ENCODE measurements around the gene CCDC27. TPM values are rescaled to one million over a fixed set of nuclear protein-coding genes. Genes with fewer than 3 reads are reported as not detected.

The CCDC27 gene
- total RNA-seq, 1 experiment from 2014 or later = not detected

GRCh38 chr1:3787745-3788605 lies 35.7 kb downstream of the CCDC27 start:
- Histone ChIP-seq H3K9me2 (replicated peaks; ENCODE audit: low read length) (no peaks in the 10 kb centered on the region), H3K27me3 (ENCODE audit: low read length) (no peaks in the 10 kb centered on the region), H3K4me3 (ENCODE audit: low read length) (no peak overlapping the region), H3K9ac (ENCODE audit: low read length) (no peak overlapping the region), H4K20me1 (ENCODE audit: low read length) (peaks cover 24% of the 10 kb centered on the region), H3K36me3 (ENCODE audit: low read depth, low read length) (peaks cover 46% of the 10 kb centered on the region), H3K79me2 (ENCODE audit: low read length) (peaks cover 59% of the 10 kb centered on the region), H3K4me1 (ENCODE audit: insufficient read depth, low read length) (no peaks in the 10 kb centered on the region), H3K4me2 (ENCODE audit: low read length) (no peak overlapping the region), H3F3A (ENCODE audit: low read length, unreplicated experiment) (no peaks in the 10 kb centered on the region), H2AFZ (ENCODE audit: low read length) (no peak overlapping the region), H3K27ac (ENCODE audit: low read length) (no peak overlapping the region), H3K9me3 (ENCODE audit: low read length) (no peaks in the 10 kb centered on the region)
- no TSS peak for BruUV-seq (replicated peaks)
- DNase-seq (no peak), ATAC-seq (no peak)
- POLR2A ChIA-PET (ENCODE audit: unreplicated experiment) = no interaction called here
- TF ChIP-seq EZH2phosphoT487 (IDR thresholded peaks at IDR 0.05; ENCODE audit: borderline replicate concordance, low read length) = no peak
- TF ChIP-seq, protein P1, sequence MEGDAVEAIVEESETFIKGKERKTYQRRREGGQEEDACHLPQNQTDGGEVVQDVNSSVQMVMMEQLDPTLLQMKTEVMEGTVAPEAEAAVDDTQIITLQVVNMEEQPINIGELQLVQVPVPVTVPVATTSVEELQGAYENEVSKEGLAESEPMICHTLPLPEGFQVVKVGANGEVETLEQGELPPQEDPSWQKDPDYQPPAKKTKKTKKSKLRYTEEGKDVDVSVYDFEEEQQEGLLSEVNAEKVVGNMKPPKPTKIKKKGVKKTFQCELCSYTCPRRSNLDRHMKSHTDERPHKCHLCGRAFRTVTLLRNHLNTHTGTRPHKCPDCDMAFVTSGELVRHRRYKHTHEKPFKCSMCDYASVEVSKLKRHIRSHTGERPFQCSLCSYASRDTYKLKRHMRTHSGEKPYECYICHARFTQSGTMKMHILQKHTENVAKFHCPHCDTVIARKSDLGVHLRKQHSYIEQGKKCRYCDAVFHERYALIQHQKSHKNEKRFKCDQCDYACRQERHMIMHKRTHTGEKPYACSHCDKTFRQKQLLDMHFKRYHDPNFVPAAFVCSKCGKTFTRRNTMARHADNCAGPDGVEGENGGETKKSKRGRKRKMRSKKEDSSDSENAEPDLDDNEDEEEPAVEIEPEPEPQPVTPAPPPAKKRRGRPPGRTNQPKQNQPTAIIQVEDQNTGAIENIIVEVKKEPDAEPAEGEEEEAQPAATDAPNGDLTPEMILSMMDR (conservative IDR thresholded peaks at IDR 0.05; ENCODE audit: low read depth, low read length) = no peak
- no peak for TF ChIP-seq EZH2 (IDR thresholded peaks at IDR 0.05; ENCODE audit: low read length, unreplicated experiment)
- intact Hi-C loops (cut with micrococcal nuclease) = no loop called here
- CTCF ChIA-PET = no interaction called here

DNA sequence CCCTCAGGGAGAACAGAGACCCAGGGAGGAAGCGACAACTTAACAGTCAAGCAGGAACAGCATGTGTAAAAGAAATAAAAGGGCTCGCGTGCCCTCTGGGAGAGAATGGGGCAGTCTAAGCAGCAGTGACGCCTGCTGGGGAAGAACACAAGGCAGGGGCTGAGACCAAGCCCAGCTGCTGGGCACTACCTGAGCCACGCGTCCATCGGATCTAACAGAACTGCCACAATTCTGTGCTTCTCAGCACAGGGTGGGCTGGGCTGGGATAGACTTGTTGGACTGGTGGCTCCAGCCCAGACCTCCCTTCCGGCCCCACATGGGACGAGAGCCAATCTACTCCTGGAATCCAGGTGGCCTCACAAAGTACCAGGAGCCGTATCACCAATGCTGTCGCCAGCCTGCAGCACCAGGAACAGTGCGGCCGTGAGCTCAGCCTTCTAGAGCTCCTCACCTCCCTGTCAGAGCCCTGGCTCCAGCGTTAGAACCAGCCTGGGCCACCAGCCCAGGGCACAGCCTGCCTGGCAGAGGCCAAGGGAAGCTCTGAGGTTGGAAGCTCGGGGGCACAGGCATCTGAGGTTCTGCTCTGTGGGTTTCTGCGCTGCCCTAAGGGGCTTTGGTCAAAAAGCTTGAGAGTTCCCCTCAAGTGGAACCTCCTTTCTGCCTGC lies 36.6 kb downstream of the CCDC27 start:
- CTCF ChIA-PET = no interaction called here
- Histone ChIP-seq H3K9ac (ENCODE audit: low read length) (no peak overlapping the region), H3K27me3 (ENCODE audit: low read length) (no peaks in the 10 kb centered on the region), H4K20me1 (ENCODE audit: low read length) (peaks cover 31% of the 10 kb centered on the region), H3K4me1 (ENCODE audit: insufficient read depth, low read length) (peaks cover 7% of the 10 kb centered on the region), H3K4me3 (ENCODE audit: low read length) (no peak overlapping the region), H3K9me3 (ENCODE audit: low read length) (no peaks in the 10 kb centered on the region), H3K4me2 (ENCODE audit: low read length) (no peak overlapping the region), H3K36me3 (ENCODE audit: low read depth, low read length) (peaks cover 38% of the 10 kb centered on the region), H2AFZ (ENCODE audit: low read length) (no peak overlapping the region), H3K79me2 (ENCODE audit: low read length) (peaks cover 68% of the 10 kb centered on the region), H3F3A (ENCODE audit: low read length, unreplicated experiment) (no peaks in the 10 kb centered on the region), H3K27ac (ENCODE audit: low read length) (no peak overlapping the region), H3K9me2 (replicated peaks; ENCODE audit: low read length) (no peaks in the 10 kb centered on the region)
- intact Hi-C loops (cut with micrococcal nuclease) = no loop called here
- BruUV-seq (replicated peaks) = no TSS peak
- ATAC-seq = no peak
- TF ChIP-seq, protein P1 (conservative IDR thresholded peaks at IDR 0.05; ENCODE audit: low read depth, low read length) = no peak
- TF ChIP-seq EZH2 (IDR thresholded peaks at IDR 0.05; ENCODE audit: low read length, unreplicated experiment) = no peak
- TF ChIP-seq EZH2phosphoT487 (IDR thresholded peaks at IDR 0.05; ENCODE audit: borderline replicate concordance, low read length) = no peak
- POLR2A ChIA-PET (ENCODE audit: unreplicated experiment) = no interaction called here
- no peak for DNase-seq
